ENCODE measurements around the gene CRAMP1.

The CRAMP1 gene

DNA sequence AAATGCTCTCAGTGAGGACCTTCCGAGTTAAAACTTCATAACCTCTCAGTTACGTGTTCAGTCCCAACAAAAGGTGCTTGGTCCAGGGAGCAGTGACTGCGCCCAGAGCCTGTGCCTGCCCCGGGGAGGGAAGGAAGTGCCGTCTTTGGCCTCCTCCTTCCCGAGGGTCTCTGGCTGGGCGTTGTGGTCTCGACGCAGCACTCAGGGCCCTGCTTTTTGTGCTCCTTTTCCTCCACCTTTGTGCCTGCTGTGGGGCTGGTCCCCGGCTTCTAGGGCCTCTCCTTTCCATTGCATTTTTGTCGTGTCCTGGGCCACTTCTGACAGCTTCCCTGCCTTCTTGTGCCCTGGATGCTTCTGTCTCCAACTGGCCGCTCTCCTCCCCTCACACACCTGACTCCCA lies 29.1 kb downstream of the CRAMP1 start:
- H3K36me3 ChIP-seq (ENCODE audit: control insufficient read depth in 1 of 2, insufficient read depth in 2 of 2, low read length in 2 of 2), result peaks cover 44 to 89% of the 10 kb centered on the region in 2 donors
- no peak overlapping the region for H3K9ac ChIP-seq (ENCODE audit: low read depth in 1 of 2, low read length in 2 of 2)
- no peaks in the 10 kb centered on the region for H3K27me3 ChIP-seq (ENCODE audit: control insufficient read depth in 1 of 2, insufficient read depth in 2 of 2, low read length in 2 of 2)
- H3K27ac ChIP-seq (ENCODE audit: low read depth, low read length), result no peak overlapping the region
- H3K4me3 ChIP-seq (ENCODE audit: low read depth in 1 of 2, low read length in 2 of 2), result no peak overlapping the region
- H3K9me3 ChIP-seq (ENCODE audit: control insufficient read depth in 1 of 2, low read length in 2 of 2), result no peaks in the 10 kb centered on the region
- H3K4me1 ChIP-seq (ENCODE audit: control insufficient read depth in 1 of 2, insufficient read depth in 2 of 2, low read length in 2 of 2), result no peaks in the 10 kb centered on the region

DNA sequence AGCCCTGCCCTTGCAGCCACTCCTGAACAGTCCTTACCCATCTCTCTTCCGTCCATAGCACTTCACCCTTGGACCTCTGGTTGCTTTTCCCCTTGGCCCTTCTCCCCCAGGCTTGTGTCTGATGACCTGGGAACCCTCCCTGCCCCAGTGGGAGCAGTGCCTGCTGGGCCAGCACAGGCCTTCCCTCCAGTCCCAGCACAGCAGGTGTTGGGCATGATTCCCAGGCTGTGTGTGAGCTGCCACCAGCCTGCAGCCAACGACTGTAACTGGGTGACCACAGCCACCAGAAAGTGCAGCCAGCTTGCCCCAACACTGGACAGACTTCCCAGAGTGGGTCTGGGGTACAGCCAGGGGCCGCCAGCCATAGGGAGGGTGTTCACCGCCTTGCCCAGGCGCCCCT lies 30.0 kb downstream of the CRAMP1 start:
- H3K36me3 ChIP-seq (ENCODE audit: control insufficient read depth in 1 of 2, insufficient read depth in 2 of 2, low read length in 2 of 2), result peaks cover 44 to 91% of the 10 kb centered on the region in 2 donors
- H3K9me3 ChIP-seq (ENCODE audit: control insufficient read depth in 1 of 2, low read length in 2 of 2), result no peaks in the 10 kb centered on the region
- H3K4me3 ChIP-seq (ENCODE audit: low read depth in 1 of 2, low read length in 2 of 2), result no peak overlapping the region
- H3K9ac ChIP-seq (ENCODE audit: low read depth in 1 of 2, low read length in 2 of 2), result no peak overlapping the region
- H3K27me3 ChIP-seq (ENCODE audit: control insufficient read depth in 1 of 2, insufficient read depth in 2 of 2, low read length in 2 of 2), result no peaks in the 10 kb centered on the region
- no peak overlapping the region for H3K27ac ChIP-seq (ENCODE audit: low read depth, low read length)
- H3K4me1 ChIP-seq (ENCODE audit: control insufficient read depth in 1 of 2, insufficient read depth in 2 of 2, low read length in 2 of 2), result no peaks in the 10 kb centered on the region

GRCh38 chr16:1642753-1643152 lies 30.6 kb downstream of the CRAMP1 start:
- Histone ChIP-seq H3K9ac (ENCODE audit: low read depth in 1 of 2, low read length in 2 of 2) (no peak overlapping the region), H3K36me3 (ENCODE audit: control insufficient read depth in 1 of 2, insufficient read depth in 2 of 2, low read length in 2 of 2) (peaks cover 44 to 85% of the 10 kb centered on the region in 2 donors), H3K4me1 (ENCODE audit: control insufficient read depth in 1 of 2, insufficient read depth in 2 of 2, low read length in 2 of 2) (no peaks in the 10 kb centered on the region), H3K27ac (ENCODE audit: low read depth, low read length) (no peak overlapping the region), H3K27me3 (ENCODE audit: control insufficient read depth in 1 of 2, insufficient read depth in 2 of 2, low read length in 2 of 2) (no peaks in the 10 kb centered on the region), H3K4me3 (ENCODE audit: low read depth in 1 of 2, low read length in 2 of 2) (no peak overlapping the region), H3K9me3 (ENCODE audit: control insufficient read depth in 1 of 2, low read length in 2 of 2) (no peaks in the 10 kb centered on the region)

DNA sequence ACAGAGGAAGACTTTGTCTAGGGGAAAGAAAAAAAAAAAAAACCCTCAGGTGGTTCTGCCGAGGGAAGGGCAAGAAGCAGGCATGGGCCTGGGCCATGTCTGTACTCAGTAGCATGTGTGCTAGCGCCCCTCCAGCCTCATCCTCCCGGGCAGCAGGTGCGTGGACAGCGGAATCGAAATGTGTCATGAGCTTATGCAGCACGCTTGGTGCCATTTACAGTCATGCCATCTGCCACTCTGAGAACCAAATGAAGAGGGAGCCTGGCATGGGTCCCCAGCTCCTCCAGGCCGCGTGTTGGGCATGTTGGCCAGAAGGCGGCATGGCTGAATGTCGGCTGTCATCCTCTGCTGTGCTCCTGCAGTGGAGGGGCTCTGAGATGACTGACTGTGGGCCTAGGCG lies 31.4 kb downstream of the CRAMP1 start:
- Histone ChIP-seq H3K4me3 (ENCODE audit: low read depth in 1 of 2, low read length in 2 of 2) (no peak overlapping the region), H3K9ac (ENCODE audit: low read depth in 1 of 2, low read length in 2 of 2) (no peak overlapping the region), H3K27ac (ENCODE audit: low read depth, low read length) (no peak overlapping the region), H3K27me3 (ENCODE audit: control insufficient read depth in 1 of 2, insufficient read depth in 2 of 2, low read length in 2 of 2) (no peaks in the 10 kb centered on the region), H3K9me3 (ENCODE audit: control insufficient read depth in 1 of 2, low read length in 2 of 2) (no peaks in the 10 kb centered on the region), H3K4me1 (ENCODE audit: control insufficient read depth in 1 of 2, insufficient read depth in 2 of 2, low read length in 2 of 2) (no peaks in the 10 kb centered on the region), H3K36me3 (ENCODE audit: control insufficient read depth in 1 of 2, insufficient read depth in 2 of 2, low read length in 2 of 2) (peaks cover 37 to 78% of the 10 kb centered on the region in 2 donors)

GRCh38 chr16:1645914-1646525 lies 33.9 kb downstream of the CRAMP1 start:
- no peaks in the 10 kb centered on the region for H3K27me3 ChIP-seq (ENCODE audit: control insufficient read depth in 1 of 2, insufficient read depth in 2 of 2, low read length in 2 of 2)
- no peak overlapping the region for H3K4me3 ChIP-seq (ENCODE audit: low read depth in 1 of 2, low read length in 2 of 2)
- no peak overlapping the region for H3K27ac ChIP-seq (ENCODE audit: low read depth, low read length)
- H3K9ac ChIP-seq (ENCODE audit: low read depth in 1 of 2, low read length in 2 of 2), result no peak overlapping the region
- peaks cover 30 to 58% of the 10 kb centered on the region in 2 donors for H3K36me3 ChIP-seq (ENCODE audit: control insufficient read depth in 1 of 2, insufficient read depth in 2 of 2, low read length in 2 of 2)
- no peaks in the 10 kb centered on the region for H3K9me3 ChIP-seq (ENCODE audit: control insufficient read depth in 1 of 2, low read length in 2 of 2)
- H3K4me1 ChIP-seq (ENCODE audit: control insufficient read depth in 1 of 2, insufficient read depth in 2 of 2, low read length in 2 of 2), result no peaks in the 10 kb centered on the region

GRCh38 chr16:1647856-1648255 lies 35.7 kb downstream of the CRAMP1 start:
- no peaks in the 10 kb centered on the region for H3K27me3 ChIP-seq (ENCODE audit: control insufficient read depth in 1 of 2, insufficient read depth in 2 of 2, low read length in 2 of 2)
- no peak overlapping the region for H3K27ac ChIP-seq (ENCODE audit: low read depth, low read length)
- no peaks in the 10 kb centered on the region for H3K4me1 ChIP-seq (ENCODE audit: control insufficient read depth in 1 of 2, insufficient read depth in 2 of 2, low read length in 2 of 2)
- no peak overlapping the region for H3K9ac ChIP-seq (ENCODE audit: low read depth in 1 of 2, low read length in 2 of 2)
- H3K4me3 ChIP-seq (ENCODE audit: low read depth in 1 of 2, low read length in 2 of 2), result no peak overlapping the region
- peaks cover 23 to 58% of the 10 kb centered on the region in 2 donors for H3K36me3 ChIP-seq (ENCODE audit: control insufficient read depth in 1 of 2, insufficient read depth in 2 of 2, low read length in 2 of 2)
- no peaks in the 10 kb centered on the region for H3K9me3 ChIP-seq (ENCODE audit: control insufficient read depth in 1 of 2, low read length in 2 of 2)

DNA sequence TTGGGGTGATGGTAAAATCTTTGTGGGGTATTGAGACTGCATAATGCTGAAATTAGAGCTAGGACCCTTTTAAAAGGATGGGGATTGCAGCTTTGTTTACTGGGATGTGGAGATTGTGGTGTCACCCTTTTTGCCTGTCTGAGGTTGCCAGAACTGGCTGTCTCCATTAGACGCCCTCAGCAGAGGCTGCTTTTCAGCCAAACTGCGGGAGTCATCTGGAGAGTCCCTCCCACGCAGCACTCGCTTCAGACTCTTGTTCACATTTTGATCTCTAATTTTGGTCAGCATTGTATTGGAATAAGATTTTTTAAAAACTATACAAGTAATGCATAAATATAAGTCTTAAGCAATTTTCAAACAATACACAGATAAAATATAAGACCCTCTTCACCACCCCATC lies 38.0 kb downstream of the CRAMP1 start:
- Histone ChIP-seq H3K27me3 (ENCODE audit: control insufficient read depth in 1 of 2, insufficient read depth in 2 of 2, low read length in 2 of 2) (no peaks in the 10 kb centered on the region), H3K27ac (ENCODE audit: low read depth, low read length) (no peak overlapping the region), H3K36me3 (ENCODE audit: control insufficient read depth in 1 of 2, insufficient read depth in 2 of 2, low read length in 2 of 2) (peaks cover 24 to 59% of the 10 kb centered on the region in 2 donors), H3K4me1 (ENCODE audit: control insufficient read depth in 1 of 2, insufficient read depth in 2 of 2, low read length in 2 of 2) (no peaks in the 10 kb centered on the region), H3K4me3 (ENCODE audit: low read depth in 1 of 2, low read length in 2 of 2) (no peak overlapping the region), H3K9me3 (ENCODE audit: control insufficient read depth in 1 of 2, low read length in 2 of 2) (no peaks in the 10 kb centered on the region), H3K9ac (ENCODE audit: low read depth in 1 of 2, low read length in 2 of 2) (no peak overlapping the region)

GRCh38 chr16:1651094-1651973 lies 39.2 kb downstream of the CRAMP1 start:
- Histone ChIP-seq H3K27me3 (ENCODE audit: control insufficient read depth in 1 of 2, insufficient read depth in 2 of 2, low read length in 2 of 2) (no peaks in the 10 kb centered on the region), H3K4me1 (ENCODE audit: control insufficient read depth in 1 of 2, insufficient read depth in 2 of 2, low read length in 2 of 2) (peaks cover 0 to 3% of the 10 kb centered on the region in 2 donors), H3K9ac (ENCODE audit: low read depth in 1 of 2, low read length in 2 of 2) (no peak overlapping the region), H3K27ac (ENCODE audit: low read depth, low read length) (no peak overlapping the region), H3K36me3 (ENCODE audit: control insufficient read depth in 1 of 2, insufficient read depth in 2 of 2, low read length in 2 of 2) (peaks cover 31 to 60% of the 10 kb centered on the region in 2 donors), H3K4me3 (ENCODE audit: low read depth in 1 of 2, low read length in 2 of 2) (no peak overlapping the region), H3K9me3 (ENCODE audit: control insufficient read depth in 1 of 2, low read length in 2 of 2) (no peaks in the 10 kb centered on the region)

- Histone ChIP-seq H3K9me3 (ENCODE audit: control insufficient read depth in 1 of 2, low read length in 2 of 2) (no peaks in the 10 kb centered on the region), H3K36me3 (ENCODE audit: control insufficient read depth in 1 of 2, insufficient read depth in 2 of 2, low read length in 2 of 2) (peaks cover 31 to 59% of the 10 kb centered on the region in 2 donors), H3K27ac (ENCODE audit: low read depth, low read length) (no peak overlapping the region), H3K4me3 (ENCODE audit: low read depth in 1 of 2, low read length in 2 of 2) (no peak overlapping the region), H3K27me3 (ENCODE audit: control insufficient read depth in 1 of 2, insufficient read depth in 2 of 2, low read length in 2 of 2) (no peaks in the 10 kb centered on the region), H3K9ac (ENCODE audit: low read depth in 1 of 2, low read length in 2 of 2) (no peak overlapping the region), H3K4me1 (ENCODE audit: control insufficient read depth in 1 of 2, insufficient read depth in 2 of 2, low read length in 2 of 2) (peaks cover 0 to 3% of the 10 kb centered on the region in 2 donors)
These were observed 39.8 kb downstream of the CRAMP1 start for GRCh38 chr16:1651974-1652312.

DNA sequence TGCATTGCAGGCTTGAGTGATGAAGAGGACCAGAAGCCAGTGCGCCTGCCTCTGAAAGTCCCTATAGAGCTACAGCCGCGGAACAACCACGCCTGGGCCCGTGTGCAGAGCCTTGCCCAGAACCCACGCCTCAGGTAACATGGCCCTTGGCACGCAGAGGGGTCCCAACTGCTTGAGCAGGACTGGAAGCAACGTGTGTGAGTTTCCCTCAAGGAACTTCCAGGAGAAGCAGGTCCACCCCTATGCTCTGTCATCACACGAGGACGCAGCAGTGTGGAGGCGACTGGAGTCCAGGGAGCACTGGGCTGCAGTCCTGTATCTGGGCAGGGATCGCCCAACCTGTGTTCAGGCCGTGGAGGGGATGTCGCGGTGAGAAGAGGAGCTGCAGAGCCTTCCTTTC lies 40.9 kb downstream of the CRAMP1 start:
- H3K27me3 ChIP-seq (ENCODE audit: control insufficient read depth in 1 of 2, insufficient read depth in 2 of 2, low read length in 2 of 2), result no peaks in the 10 kb centered on the region
- H3K27ac ChIP-seq (ENCODE audit: low read depth, low read length), result no peak overlapping the region
- H3K9ac ChIP-seq (ENCODE audit: low read depth in 1 of 2, low read length in 2 of 2), result no peak overlapping the region
- peaks cover 0 to 3% of the 10 kb centered on the region in 2 donors for H3K4me1 ChIP-seq (ENCODE audit: control insufficient read depth in 1 of 2, insufficient read depth in 2 of 2, low read length in 2 of 2)
- H3K4me3 ChIP-seq (ENCODE audit: low read depth in 1 of 2, low read length in 2 of 2), result no peak overlapping the region
- no peaks in the 10 kb centered on the region for H3K9me3 ChIP-seq (ENCODE audit: control insufficient read depth in 1 of 2, low read length in 2 of 2)
- H3K36me3 ChIP-seq (ENCODE audit: control insufficient read depth in 1 of 2, insufficient read depth in 2 of 2, low read length in 2 of 2), result peaks cover 31 to 68% of the 10 kb centered on the region in 2 donors

Data from duodenal mucosa (tissue), 2 donors.